ENCODE measurements around the gene DHX35.
A peak's percentile ranks its signal among the peaks of the same experiment; 100 is the strongest.

DHX35 gene

GRCh38 chr20:39069976-39070375 lies 107.8 kb downstream of the DHX35 start:
- DNase-seq: no peak

GRCh38 chr20:39070484-39071231 lies 108.5 kb downstream of the DHX35 start:
- no peak for DNase-seq

- DNase-seq: no peak
Measured at GRCh38 chr20:39072132-39072531, 110.0 kb downstream of the DHX35 start.

GRCh38 chr20:39072653-39073052 lies 110.5 kb downstream of the DHX35 start:
- DNase-seq: no peak

GRCh38 chr20:39075731-39076130 lies 113.6 kb downstream of the DHX35 start:
- DNase-seq: no peak

- no peak for DNase-seq
Measured at GRCh38 chr20:39076958-39077357, 114.8 kb downstream of the DHX35 start.

- DNase-seq: no peak
Measured at GRCh38 chr20:39080326-39080725, 118.2 kb downstream of the DHX35 start.

GRCh38 chr20:39081255-39081654 lies 119.1 kb downstream of the DHX35 start:
- peak; percentile 69 to 81 for DNase-seq

GRCh38 chr20:39082622-39083398 lies 120.7 kb downstream of the DHX35 start:
- no peak for DNase-seq

- DNase-seq: no peak
Measured at GRCh38 chr20:39083761-39084160, 121.6 kb downstream of the DHX35 start.

GRCh38 chr20:39089029-39089428 lies 126.9 kb downstream of the DHX35 start:
- no peak for DNase-seq

Data from stimulated activated CD4-positive, alpha-beta T cell treated with anti-CD3 and anti-CD28 coated beads, Interleukin-4, amount 100 ng/mL, for 4 hours (primary cell).